Measurements from ENCODE around the gene SEL1L3.

Gene SEL1L3

GRCh38 chr4:25795566-25796454, 67.0 kb downstream of the SEL1L3 start:
- Mint-ChIP-seq H3K27me3 (no peaks in the 10 kb centered on the region), H3K9me3 (no peaks in the 10 kb centered on the region), H3K27ac (no peak overlapping the region), H3K4me3 (no peak overlapping the region), H3K36me3 (ENCODE audit: low read depth) (no peaks in the 10 kb centered on the region), H3K4me1 (ENCODE audit: low read depth) (peaks cover 6% of the 10 kb centered on the region)
- intact Hi-C loops (cut with micrococcal nuclease): no loop called here

GRCh38 chr4:25795091-25795490, 67.7 kb downstream of the SEL1L3 start:
- no peak overlapping the region for H3K27ac Mint-ChIP-seq
- no peaks in the 10 kb centered on the region for H3K36me3 Mint-ChIP-seq (ENCODE audit: low read depth)
- intact Hi-C loops (cut with micrococcal nuclease): no loop called here
- peaks cover 7% of the 10 kb centered on the region for H3K9me3 Mint-ChIP-seq
- no peak overlapping the region for H3K4me3 Mint-ChIP-seq
- peaks cover 6% of the 10 kb centered on the region for H3K4me1 Mint-ChIP-seq (ENCODE audit: low read depth)
- peaks cover 3% of the 10 kb centered on the region for H3K27me3 Mint-ChIP-seq

- H3K9me3 Mint-ChIP-seq: peaks cover 9% of the 10 kb centered on the region
- H3K4me3 Mint-ChIP-seq: no peak overlapping the region
- no peak overlapping the region for H3K27ac Mint-ChIP-seq
- peaks cover 19% of the 10 kb centered on the region for H3K27me3 Mint-ChIP-seq
- intact Hi-C loops (cut with micrococcal nuclease): no loop called here
- peaks cover 4% of the 10 kb centered on the region for H3K4me1 Mint-ChIP-seq (ENCODE audit: low read depth)
- H3K36me3 Mint-ChIP-seq (ENCODE audit: low read depth): no peaks in the 10 kb centered on the region
Observed at GRCh38 chr4:25792876-25793275, 69.9 kb downstream of the SEL1L3 start.

- peaks cover 9% of the 10 kb centered on the region for H3K9me3 Mint-ChIP-seq
- intact Hi-C loops (cut with micrococcal nuclease): no loop called here
- H3K36me3 Mint-ChIP-seq (ENCODE audit: low read depth): no peaks in the 10 kb centered on the region
- H3K4me1 Mint-ChIP-seq (ENCODE audit: low read depth): no peaks in the 10 kb centered on the region
- H3K27ac Mint-ChIP-seq: no peak overlapping the region
- H3K4me3 Mint-ChIP-seq: no peak overlapping the region
- H3K27me3 Mint-ChIP-seq: peaks cover 22% of the 10 kb centered on the region
Observed at GRCh38 chr4:25792200-25792791, 70.5 kb downstream of the SEL1L3 start.

GRCh38 chr4:25790024-25790423, 72.8 kb downstream of the SEL1L3 start:
- intact Hi-C loops (cut with micrococcal nuclease): no loop called here

GRCh38 chr4:25788703-25789238, 74.0 kb downstream of the SEL1L3 start:
- H3K27me3 Mint-ChIP-seq: peaks cover 30% of the 10 kb centered on the region
- H3K9me3 Mint-ChIP-seq: peaks cover 9% of the 10 kb centered on the region
- H3K36me3 Mint-ChIP-seq (ENCODE audit: low read depth): no peaks in the 10 kb centered on the region
- peaks cover 12% of the 10 kb centered on the region for H3K4me1 Mint-ChIP-seq (ENCODE audit: low read depth)
- H3K27ac Mint-ChIP-seq: no peak overlapping the region
- H3K4me3 Mint-ChIP-seq: no peak overlapping the region
- intact Hi-C loops (cut with micrococcal nuclease): no loop called here

More at GRCh38 chr4:25790024-25790423, 72.8 kb downstream of the SEL1L3 start:
- Mint-ChIP-seq H3K27me3 (peaks cover 26% of the 10 kb centered on the region), H3K4me3 (no peak overlapping the region), H3K9me3 (peaks cover 9% of the 10 kb centered on the region), H3K36me3 (ENCODE audit: low read depth) (no peaks in the 10 kb centered on the region), H3K4me1 (ENCODE audit: low read depth) (no peaks in the 10 kb centered on the region), H3K27ac (no peak overlapping the region)

GRCh38 chr4:25786497-25787065, 76.2 kb downstream of the SEL1L3 start:
- H3K4me3 Mint-ChIP-seq: no peak overlapping the region
- H3K27ac Mint-ChIP-seq: no peak overlapping the region
- intact Hi-C loops (cut with micrococcal nuclease): no loop called here
- H3K4me1 Mint-ChIP-seq (ENCODE audit: low read depth): peaks cover 26% of the 10 kb centered on the region
- H3K27me3 Mint-ChIP-seq: peaks cover 30% of the 10 kb centered on the region
- H3K36me3 Mint-ChIP-seq (ENCODE audit: low read depth): peaks cover 5% of the 10 kb centered on the region
- peaks cover 9% of the 10 kb centered on the region for H3K9me3 Mint-ChIP-seq

GRCh38 chr4:25783943-25784342, 78.8 kb downstream of the SEL1L3 start:
- Mint-ChIP-seq H3K9me3 (no peaks in the 10 kb centered on the region), H3K27me3 (peaks cover 20% of the 10 kb centered on the region), H3K4me1 (ENCODE audit: low read depth) (peaks cover 26% of the 10 kb centered on the region), H3K36me3 (ENCODE audit: low read depth) (peaks cover 5% of the 10 kb centered on the region), H3K27ac (no peak overlapping the region), H3K4me3 (no peak overlapping the region)
- intact Hi-C loops (cut with micrococcal nuclease): no loop called here

- intact Hi-C loops (cut with micrococcal nuclease): no loop called here
- Mint-ChIP-seq H3K27me3 (peaks cover 13% of the 10 kb centered on the region), H3K4me1 (ENCODE audit: low read depth) (peaks cover 26% of the 10 kb centered on the region), H3K4me3 (no peak overlapping the region), H3K27ac (no peak overlapping the region), H3K36me3 (ENCODE audit: low read depth) (peaks cover 5% of the 10 kb centered on the region), H3K9me3 (no peaks in the 10 kb centered on the region)
Observed at GRCh38 chr4:25783126-25783525, 79.7 kb downstream of the SEL1L3 start.

- peaks cover 5% of the 10 kb centered on the region for H3K36me3 Mint-ChIP-seq (ENCODE audit: low read depth)
- H3K27me3 Mint-ChIP-seq: peaks cover 8% of the 10 kb centered on the region
- H3K4me3 Mint-ChIP-seq: no peak overlapping the region
- H3K9me3 Mint-ChIP-seq: no peaks in the 10 kb centered on the region
- no peak overlapping the region for H3K27ac Mint-ChIP-seq
- intact Hi-C loops (cut with micrococcal nuclease): no loop called here
- peaks cover 26% of the 10 kb centered on the region for H3K4me1 Mint-ChIP-seq (ENCODE audit: low read depth)
Observed at GRCh38 chr4:25782482-25782881, 80.3 kb downstream of the SEL1L3 start.

GRCh38 chr4:25779021-25779420, 83.8 kb downstream of the SEL1L3 start:
- Mint-ChIP-seq H3K36me3 (ENCODE audit: low read depth) (peaks cover 5% of the 10 kb centered on the region), H3K27ac (no peak overlapping the region)
- intact Hi-C loops (cut with micrococcal nuclease): no loop called here

GRCh38 chr4:25776795-25777194, 86.0 kb downstream of the SEL1L3 start:
- no peak overlapping the region for H3K27ac Mint-ChIP-seq
- no peaks in the 10 kb centered on the region for H3K27me3 Mint-ChIP-seq
- no peak overlapping the region for H3K4me3 Mint-ChIP-seq
- intact Hi-C loops (cut with micrococcal nuclease): no loop called here
- peaks cover 2% of the 10 kb centered on the region for H3K36me3 Mint-ChIP-seq (ENCODE audit: low read depth)
- H3K4me1 Mint-ChIP-seq (ENCODE audit: low read depth): no peaks in the 10 kb centered on the region
- no peaks in the 10 kb centered on the region for H3K9me3 Mint-ChIP-seq

More at GRCh38 chr4:25779021-25779420, 83.8 kb downstream of the SEL1L3 start:
- Mint-ChIP-seq H3K4me1 (ENCODE audit: low read depth) (peaks cover 16% of the 10 kb centered on the region), H3K27me3 (no peaks in the 10 kb centered on the region), H3K4me3 (no peak overlapping the region), H3K9me3 (no peaks in the 10 kb centered on the region)

- Mint-ChIP-seq H3K9me3 (no peaks in the 10 kb centered on the region), H3K27me3 (no peaks in the 10 kb centered on the region), H3K4me1 (ENCODE audit: low read depth) (no peaks in the 10 kb centered on the region), H3K27ac (no peak overlapping the region), H3K4me3 (no peak overlapping the region), H3K36me3 (ENCODE audit: low read depth) (no peaks in the 10 kb centered on the region)
- intact Hi-C loops (cut with micrococcal nuclease): no loop called here
Observed at GRCh38 chr4:25775166-25775565, 87.6 kb downstream of the SEL1L3 start.

- no peaks in the 10 kb centered on the region for H3K27me3 Mint-ChIP-seq
- H3K27ac Mint-ChIP-seq: no peak overlapping the region
- H3K4me3 Mint-ChIP-seq: no peak overlapping the region
- no peaks in the 10 kb centered on the region for H3K9me3 Mint-ChIP-seq
- intact Hi-C loops (cut with micrococcal nuclease): no loop called here
- H3K4me1 Mint-ChIP-seq (ENCODE audit: low read depth): no peaks in the 10 kb centered on the region
- H3K36me3 Mint-ChIP-seq (ENCODE audit: low read depth): no peaks in the 10 kb centered on the region
Observed at GRCh38 chr4:25773358-25773757, 89.4 kb downstream of the SEL1L3 start.
